Thyroid gland (tissue), 4 donors: ENCODE results near the gene DNMT1. TPM values are rescaled to one million over a fixed set of nuclear protein-coding genes. Genes with fewer than 3 reads are reported as not detected.
"Not testable (repeated sequence)": the region's sequence is repeated elsewhere in the genome, so short reads cannot be mapped to it uniquely, and the experiment has no call there.

Experiments used
- DNase-seq, 2 donors: peaks; one replicate each; pipeline ENCODE4 v3.0.0-alpha.2; 2019
- H3K27ac ChIP-seq, 3 donors: fragments of 200-600 bp; sonication (generic); 1 replicate in 2 of 3; 2 replicates in 1 of 3; pipeline ENCODE4 v1.5.1; 2016 to 2019; ENCODE audit warnings: mild to moderate bottlenecking in 1 of 3, moderate library complexity in 1 of 3
- H3K27me3 ChIP-seq: fragments of 200-600 bp; sonication (generic); one replicate; pipeline ENCODE4 v1.5.1; 2019
- H3K36me3 ChIP-seq, 2 donors: fragments of 200-600 bp; sonication (generic); one replicate each; pipeline ENCODE4 v1.5.1; 2016 to 2019
- H3K4me1 ChIP-seq, 2 donors: fragments of 200-600 bp; sonication (generic); one replicate each; pipeline ENCODE4 v1.5.1; 2017 to 2019
- H3K4me3 ChIP-seq, 3 donors: fragments of 200-600 bp; sonication (generic); replicated peaks in 1 of 3; 1 replicate in 2 of 3; 2 replicates in 1 of 3; pipeline ENCODE4 v1.5.1; 2016; ENCODE audit warnings: mild to moderate bottlenecking in 1 of 3
- H3K9me3 ChIP-seq: fragments of 200-600 bp; sonication (generic); one replicate; pipeline ENCODE4 v1.5.1; 2017
- POLR2A ChIP-seq, 2 donors: fragments of 450-650 bp; IDR thresholded peaks; one replicate each; pipeline ENCODE4 v1.6.1; 2017; ENCODE audit warnings: antibody characterized with exemption in 2 of 2, mild to moderate bottlenecking in 2 of 2, moderate library complexity in 1 of 2
- WGBS, 2 donors: methylation state at CpG; one replicate each; pipeline ENCODE4 v1.1.5; 2017; 5-methylcytosine and 5-hydroxymethylcytosine counted together
- intact Hi-C: fragments of 100-400 bp; cut with DNase I; formaldehyde crosslinking; loops from one replicate; pipeline ENCODE4 v1.15.1; 2023
- total RNA-seq, 4 donors: library from RNA; depleted of rRNA; stranded (reverse); fragments of >200 nt; gene quantifications; one replicate each; pipeline ENCODE4 v1.2.3, GENCODE V29; 2016
- TF ChIP-seq, protein P1 (sequence below), 6 experiments: fragments of 200-600 bp in 3 of 6; fragments of 450-650 bp in 3 of 6; sonication (generic) in 3 of 6; IDR thresholded peaks; one replicate each; pipeline ENCODE4 v1.5.1; 2016 to 2019; ENCODE audit warnings: antibody characterized with exemption in 6 of 6, mild to moderate bottlenecking in 2 of 6, inconsistent platforms in 1 of 6, moderate library complexity in 1 of 6

The DNMT1 gene
- total RNA-seq, 4 donors from 2014 or later, result 31.2 to 49.5 (median 36.0) TPM

DNA sequence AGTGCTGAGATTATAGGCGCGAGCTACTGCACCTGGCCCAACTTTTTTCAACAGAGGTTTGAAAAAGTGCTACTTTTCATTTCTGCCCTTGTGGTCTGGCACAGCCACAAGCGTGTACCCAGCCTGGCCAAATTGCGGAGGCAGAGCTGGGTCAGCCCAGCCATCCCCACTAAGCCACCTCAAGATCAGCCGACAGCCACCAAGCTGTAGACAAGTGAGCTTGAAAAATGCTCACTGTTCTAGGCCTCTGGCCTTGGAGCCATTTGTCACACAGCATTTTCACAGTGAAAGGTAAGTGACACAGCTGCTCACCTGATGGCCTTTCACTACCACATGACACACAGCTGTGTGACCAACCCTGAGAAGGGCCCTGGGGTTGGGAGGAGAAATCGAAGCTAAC lies 27.3 kb downstream of the DNMT1 start:
- Histone ChIP-seq H3K36me3 (peaks cover 8 to 31% of the 10 kb centered on the region in 2 donors), H3K27ac (no peak overlapping the region), H3K9me3 (no peaks in the 10 kb centered on the region), H3K4me3 (no peak overlapping the region), H3K27me3 (no peaks in the 10 kb centered on the region), H3K4me1 (no peaks in the 10 kb centered on the region)
- TF ChIP-seq, protein P1, sequence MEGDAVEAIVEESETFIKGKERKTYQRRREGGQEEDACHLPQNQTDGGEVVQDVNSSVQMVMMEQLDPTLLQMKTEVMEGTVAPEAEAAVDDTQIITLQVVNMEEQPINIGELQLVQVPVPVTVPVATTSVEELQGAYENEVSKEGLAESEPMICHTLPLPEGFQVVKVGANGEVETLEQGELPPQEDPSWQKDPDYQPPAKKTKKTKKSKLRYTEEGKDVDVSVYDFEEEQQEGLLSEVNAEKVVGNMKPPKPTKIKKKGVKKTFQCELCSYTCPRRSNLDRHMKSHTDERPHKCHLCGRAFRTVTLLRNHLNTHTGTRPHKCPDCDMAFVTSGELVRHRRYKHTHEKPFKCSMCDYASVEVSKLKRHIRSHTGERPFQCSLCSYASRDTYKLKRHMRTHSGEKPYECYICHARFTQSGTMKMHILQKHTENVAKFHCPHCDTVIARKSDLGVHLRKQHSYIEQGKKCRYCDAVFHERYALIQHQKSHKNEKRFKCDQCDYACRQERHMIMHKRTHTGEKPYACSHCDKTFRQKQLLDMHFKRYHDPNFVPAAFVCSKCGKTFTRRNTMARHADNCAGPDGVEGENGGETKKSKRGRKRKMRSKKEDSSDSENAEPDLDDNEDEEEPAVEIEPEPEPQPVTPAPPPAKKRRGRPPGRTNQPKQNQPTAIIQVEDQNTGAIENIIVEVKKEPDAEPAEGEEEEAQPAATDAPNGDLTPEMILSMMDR (IDR thresholded peaks at IDR 0.05), result no peak
- no peak for DNase-seq
- whole genome bisulfite sequencing, 2 donors, result 95 to 98% methylated on average over 6 of the region's 6 CpGs
- intact Hi-C loops, result no loop called here

- H3K27me3 ChIP-seq, H3K9me3 ChIP-seq, intact Hi-C loops, H3K4me1 ChIP-seq, H3K27ac ChIP-seq, H3K4me3 ChIP-seq, DNase-seq: not testable (repeated sequence)
- peaks cover 11 to 39% of the 10 kb centered on the region in 2 donors for H3K36me3 ChIP-seq
- 93 to 94% methylated on average over 10 of the region's 10 CpGs for WGBS, 2 donors
Observed at GRCh38 chr19:10166501-10166900, 28.3 kb downstream of the DNMT1 start.

GRCh38 chr19:10166046-10166445 lies 28.7 kb downstream of the DNMT1 start:
- Histone ChIP-seq H3K27ac (no peak overlapping the region), H3K4me3 (no peak overlapping the region), H3K27me3 (no peaks in the 10 kb centered on the region), H3K9me3 (no peaks in the 10 kb centered on the region), H3K4me1 (no peaks in the 10 kb centered on the region), H3K36me3 (peaks cover 16 to 39% of the 10 kb centered on the region in 2 donors)
- TF ChIP-seq POLR2A (IDR thresholded peaks at IDR 0.05), result no peak
- TF ChIP-seq, protein P1 (IDR thresholded peaks at IDR 0.05), result no peak
- intact Hi-C loops, result no loop called here
- DNase-seq, result no peak
- 93 to 97% methylated on average over 5 of the region's 5 CpGs for WGBS, 2 donors

DNA sequence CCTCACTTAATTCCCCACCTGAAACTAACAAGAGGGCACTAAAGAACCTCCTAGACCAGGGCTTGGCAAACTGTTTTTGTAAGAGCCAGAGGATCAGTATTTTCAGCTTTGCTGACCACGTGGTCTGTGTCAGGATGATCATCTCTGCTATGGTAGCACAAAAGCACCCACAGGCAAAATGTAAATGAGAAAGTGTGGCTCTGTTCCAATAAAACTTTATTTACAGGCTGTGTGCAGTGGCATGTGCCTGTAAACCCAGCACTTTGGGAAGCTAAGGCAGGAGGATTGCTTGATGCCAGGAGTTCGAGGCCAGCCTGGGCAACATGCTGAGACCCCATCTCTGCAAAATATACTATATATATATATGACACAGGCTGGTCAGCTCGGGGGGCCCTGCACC lies 31.2 kb downstream of the DNMT1 start:
- Histone ChIP-seq H3K4me3 (no peak overlapping the region), H3K36me3 (peaks cover 32 to 55% of the 10 kb centered on the region in 2 donors), H3K9me3 (no peaks in the 10 kb centered on the region), H3K4me1 (no peaks in the 10 kb centered on the region), H3K27me3 (no peaks in the 10 kb centered on the region), H3K27ac (no peak overlapping the region)
- WGBS, 2 donors, result 78 to 100% methylated on average over 2 to 3 of the region's 3 CpGs
- TF ChIP-seq, protein P1 (IDR thresholded peaks at IDR 0.05), result no peak
- TF ChIP-seq POLR2A (IDR thresholded peaks at IDR 0.05), result no peak
- no peak for DNase-seq
- intact Hi-C loops, result no loop called here

DNA sequence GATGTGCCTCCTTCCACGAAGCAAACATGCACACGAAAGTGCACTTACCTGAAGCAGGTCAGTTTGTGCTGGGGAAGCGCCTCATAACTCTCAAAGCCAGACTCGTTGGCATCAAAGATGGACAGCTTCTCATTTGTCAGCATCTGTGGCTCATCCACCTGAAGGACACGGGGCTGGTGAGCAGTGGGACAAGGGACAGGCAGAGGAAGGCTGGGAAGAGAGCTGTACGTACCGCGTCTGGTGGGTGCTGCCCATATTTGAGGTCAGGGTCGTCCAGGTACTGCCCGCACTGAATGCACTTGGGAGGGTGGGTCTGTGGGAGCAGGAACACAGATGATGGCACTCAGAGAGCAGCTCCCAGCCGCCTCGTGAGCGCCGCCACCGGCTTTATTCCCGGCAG lies 35.1 kb downstream of the DNMT1 start:
- no peaks in the 10 kb centered on the region for H3K27me3 ChIP-seq
- H3K4me3 ChIP-seq, result no peak overlapping the region
- no peak for TF ChIP-seq POLR2A (IDR thresholded peaks at IDR 0.05)
- TF ChIP-seq, protein P1 (IDR thresholded peaks at IDR 0.05), result no peak
- H3K27ac ChIP-seq, result no peak overlapping the region
- peaks cover 50 to 63% of the 10 kb centered on the region in 2 donors for H3K36me3 ChIP-seq
- no peaks in the 10 kb centered on the region for H3K4me1 ChIP-seq
- intact Hi-C loops, result no loop called here
- 93 to 95% methylated on average over 16 of the region's 16 CpGs for WGBS, 2 donors
- H3K9me3 ChIP-seq, result no peaks in the 10 kb centered on the region
- DNase-seq, result no peak

- H3K36me3 ChIP-seq, result peaks cover 60 to 71% of the 10 kb centered on the region in 2 donors
Observed at GRCh38 chr19:10158485-10158884, 36.3 kb downstream of the DNMT1 start.

More at GRCh38 chr19:10158485-10158884, 36.3 kb downstream of the DNMT1 start:
- 89 to 92% methylated on average over 9 to 11 of the region's 11 CpGs for WGBS, 2 donors
- no peaks in the 10 kb centered on the region for H3K4me1 ChIP-seq
- H3K27me3 ChIP-seq, result no peaks in the 10 kb centered on the region
- H3K4me3 ChIP-seq, result no peak overlapping the region
- TF ChIP-seq, protein P1 (IDR thresholded peaks at IDR 0.05), result no peak
- TF ChIP-seq POLR2A (IDR thresholded peaks at IDR 0.05), result no peak
- intact Hi-C loops, result no loop called here
- no peak for DNase-seq
- no peak overlapping the region for H3K27ac ChIP-seq
- no peaks in the 10 kb centered on the region for H3K9me3 ChIP-seq
